H1 (cell line): ENCODE results near the gene UBE2I. TPM values are rescaled to one million over a fixed set of nuclear protein-coding genes. Genes with fewer than 3 reads are reported as not detected.

Experiments used
- CTCF ChIA-PET: fragments of 300-600 bp; sonication (Branson Sonifier 250); formaldehyde crosslinking; loops from one replicate; lab custom pipeline; 2021; ENCODE audit not compliant: partially characterized antibody; lab: Charles Lee
- POLR2A ChIA-PET: fragments of 300-600 bp; sonication (Branson Sonifier 250); formaldehyde crosslinking; loops from one replicate; lab custom pipeline; 2021; ENCODE audit warnings: inconsistent platforms; ENCODE audit not compliant: partially characterized antibody; lab: Charles Lee
- DNase-seq, 2 experiments: peaks; one replicate each; pipeline versions ENCODE4 v3.0.0 to v3.0.0-alpha.2; 2010 to 2022; ENCODE audit warnings: low spot score in 2 of 2, low read depth in 1 of 2, mixed read lengths in 1 of 2
- FAIRE-seq: peaks from 2 replicates; lab custom pipeline; 2011; peaks lifted over from hg19 to GRCh38; lab: Jason Lieb, UNC
- H2AFZ ChIP-seq: 2 replicates; pipeline ENCODE4 v1.8.1; 2012; ENCODE audit warnings: low read length, inconsistent platforms
- H2AK5ac ChIP-seq: 2 replicates; pipeline ENCODE4 v1.6.1; 2013; ENCODE audit warnings: low read depth, low read length
- H2BK120ac ChIP-seq: replicated peaks from 2 replicates; pipeline ENCODE3; 2013; ENCODE audit warnings: low read depth, low read length, inconsistent platforms
- H2BK12ac ChIP-seq: 2 replicates; pipeline ENCODE4 v1.6.1; 2013; ENCODE audit warnings: low read depth, low read length
- H2BK15ac ChIP-seq: 2 replicates; pipeline ENCODE4 v1.6.1; 2013; ENCODE audit warnings: low read length
- H2BK20ac ChIP-seq: 2 replicates; pipeline ENCODE4 v1.6.1; 2013; ENCODE audit warnings: low read length
- H2BK5ac ChIP-seq: 2 replicates; pipeline ENCODE4 v1.6.1; 2013; ENCODE audit warnings: low read depth, low read length
- H3K14ac ChIP-seq: 2 replicates; pipeline ENCODE4 v1.6.1; 2013; ENCODE audit warnings: inconsistent platforms; ENCODE audit not compliant: insufficient read length
- H3K18ac ChIP-seq: 2 replicates; pipeline ENCODE4 v1.6.1; 2013; ENCODE audit warnings: low read length; ENCODE audit errors: extremely low read depth
- H3K23ac ChIP-seq: 2 replicates; pipeline ENCODE4 v1.6.1; 2013; ENCODE audit warnings: inconsistent platforms; ENCODE audit not compliant: insufficient read length
- H3K23me2 ChIP-seq: 2 replicates; pipeline ENCODE4 v1.6.1; 2013; ENCODE audit warnings: low read depth, low read length
- H3K27ac ChIP-seq: 2 replicates; pipeline ENCODE4 v1.6.1; 2011; ENCODE audit warnings: low read depth, low read length, inconsistent platforms
- H3K27me3 ChIP-seq, 4 experiments: replicated peaks in 1 of 4; 1 replicate in 1 of 4; 2 replicates in 3 of 4; pipeline versions ENCODE4 v1.6.1 to v1.8.1; 2011 to 2013; ENCODE audit warnings: low read length in 3 of 4, mild to moderate bottlenecking in 3 of 4, inconsistent platforms in 2 of 4, mixed read lengths in 2 of 4, moderate library complexity in 1 of 4; ENCODE audit not compliant: control insufficient read depth in 3 of 4, insufficient read depth in 3 of 4; ENCODE audit errors: extremely low read depth in 1 of 4
- H3K36me3 ChIP-seq, 4 experiments: 2 replicates each; pipeline versions ENCODE4 v1.6.1 to v1.8.1; 2011 to 2013; ENCODE audit warnings: mild to moderate bottlenecking in 4 of 4, low read length in 3 of 4, moderate library complexity in 2 of 4, control low read depth in 1 of 4, inconsistent platforms in 1 of 4; ENCODE audit not compliant: insufficient read depth in 4 of 4, control insufficient read depth in 2 of 4
- H3K4ac ChIP-seq: replicated peaks from 2 replicates; pipeline ENCODE3; 2013; ENCODE audit warnings: low read length, low read depth, mixed read lengths, inconsistent platforms; ENCODE audit not compliant: insufficient read length
- H3K4me1 ChIP-seq, 4 experiments: replicated peaks in 1 of 4; 1 replicate in 1 of 4; 2 replicates in 3 of 4; pipeline versions ENCODE4 v1.6.1 to v1.8.1; 2011 to 2013; ENCODE audit warnings: low read length in 3 of 4, inconsistent platforms in 2 of 4, mixed read lengths in 1 of 4; ENCODE audit not compliant: insufficient read depth in 4 of 4, control insufficient read depth in 3 of 4
- H3K4me2 ChIP-seq, 2 experiments: 2 replicates each; pipeline versions ENCODE4 v1.6.1 to v1.8.1; 2011 to 2013; ENCODE audit warnings: low read depth in 2 of 2, low read length in 2 of 2, control low read depth in 1 of 2, inconsistent platforms in 1 of 2, mild to moderate bottlenecking in 1 of 2; ENCODE audit not compliant: insufficient read depth in 1 of 2
- H3K4me3 ChIP-seq, 4 experiments: fragments of 200-600, 300-600 bp in 1 of 4; sonication (generic), shearing (Covaris generic), sonication (Bioruptor Twin) in 1 of 4; 2 replicates each; pipeline versions ENCODE4 v1.5.1 to v1.8.1; 2011 to 2016; ENCODE audit warnings: low read length in 4 of 4, low read depth in 3 of 4, control low read depth in 2 of 4, inconsistent platforms in 2 of 4, mild to moderate bottlenecking in 2 of 4, mixed read lengths in 1 of 4, moderate library complexity in 1 of 4; ENCODE audit not compliant: insufficient read depth in 2 of 4; ENCODE audit errors: extremely low read depth in 1 of 4
- H3K56ac ChIP-seq: replicated peaks from 2 replicates; pipeline ENCODE3; 2013; ENCODE audit warnings: low read depth, mild to moderate bottlenecking, mixed read lengths, low read length, inconsistent platforms; ENCODE audit not compliant: insufficient read length
- H3K79me1 ChIP-seq: 2 replicates; pipeline ENCODE4 v1.6.1; 2013; ENCODE audit warnings: low read depth, low read length, control low read depth
- H3K79me2 ChIP-seq, 2 experiments: 2 replicates each; pipeline versions ENCODE4 v1.6.1 to v1.8.1; 2012 to 2013; ENCODE audit warnings: low read length in 2 of 2, mild to moderate bottlenecking in 2 of 2, inconsistent platforms in 1 of 2; ENCODE audit not compliant: insufficient read depth in 2 of 2, control insufficient read depth in 1 of 2
- H3K9ac ChIP-seq, 4 experiments: replicated peaks in 1 of 4; 1 replicate in 1 of 4; 2 replicates in 3 of 4; pipeline versions ENCODE4 v1.6.1 to v1.8.1; 2011 to 2013; ENCODE audit warnings: low read depth in 3 of 4, low read length in 3 of 4, control low read depth in 2 of 4, mild to moderate bottlenecking in 2 of 4, moderate library complexity in 2 of 4, inconsistent platforms in 1 of 4; ENCODE audit errors: extremely low read depth in 1 of 4
- H3K9me3 ChIP-seq, 2 experiments: 2 replicates each; pipeline versions ENCODE4 v1.6.1 to v1.8.1; 2012 to 2013; ENCODE audit warnings: mild to moderate bottlenecking in 2 of 2, moderate library complexity in 2 of 2, control low read depth in 1 of 2, inconsistent platforms in 1 of 2, low read depth in 1 of 2, low read length in 1 of 2, mixed read lengths in 1 of 2; ENCODE audit not compliant: insufficient read depth in 2 of 2
- H4K20me1 ChIP-seq, 2 experiments: replicated peaks in 1 of 2; 2 replicates each; pipeline versions ENCODE3 to v1.8.1; 2011 to 2013; ENCODE audit warnings: inconsistent platforms in 2 of 2, low read length in 2 of 2, mild to moderate bottlenecking in 1 of 2; ENCODE audit not compliant: insufficient read depth in 2 of 2, control insufficient read depth in 1 of 2
- H4K5ac ChIP-seq: 2 replicates; pipeline ENCODE4 v1.6.1; 2013; ENCODE audit warnings: low read length, low read depth, mixed read lengths, inconsistent platforms; ENCODE audit not compliant: insufficient read length
- H4K8ac ChIP-seq: 2 replicates; pipeline ENCODE4 v1.8.0; 2013; ENCODE audit warnings: mild to moderate bottlenecking, moderate library complexity, low read length, inconsistent platforms; ENCODE audit not compliant: insufficient read depth; ENCODE audit errors: extremely low read depth
- H4K91ac ChIP-seq: replicated peaks from 2 replicates; pipeline ENCODE3; 2013; ENCODE audit warnings: low read length, mixed read lengths, inconsistent platforms; ENCODE audit not compliant: insufficient read length
- CBX5 ChIP-seq: fragments of 300-800, 300-1000 bp; sonication (generic); IDR thresholded peaks from 2 replicates; pipeline ENCODE4 v1.7.1; 2016; ENCODE audit warnings: antibody characterized with exemption, low read length, low read depth
- CEBPB ChIP-seq: IDR thresholded peaks from 2 replicates; pipeline ENCODE4 v1.6.1; 2012; ENCODE audit warnings: low read depth, low read length
- CTBP2 ChIP-seq: IDR thresholded peaks from 2 replicates; pipeline ENCODE4 v1.7.0; 2011; ENCODE audit warnings: borderline replicate concordance, mild to moderate bottlenecking, moderate library complexity, mixed read lengths, low read length; ENCODE audit not compliant: insufficient read depth, insufficient read length
- EZH2 ChIP-seq: fragments of 200-600 bp; sonication (generic); IDR thresholded peaks from 2 replicates; pipeline ENCODE4 v1.7.1; 2012; ENCODE audit warnings: low read depth, mild to moderate bottlenecking, moderate library complexity, low read length, inconsistent platforms; ENCODE audit not compliant: severe bottlenecking
- GTF2F1 ChIP-seq: IDR thresholded peaks from 2 replicates; pipeline ENCODE4 v1.6.1; 2012; ENCODE audit warnings: low read depth, low read length, improper control_type of control experiment, borderline replicate concordance
- JUND ChIP-seq: IDR thresholded peaks from 2 replicates; pipeline ENCODE4 v1.6.1; 2011; ENCODE audit warnings: mild to moderate bottlenecking, improper control_type of control experiment, low read length
- POU5F1 ChIP-seq: IDR thresholded peaks from 2 replicates; pipeline ENCODE4 v1.6.1; 2011; ENCODE audit warnings: low read depth, mild to moderate bottlenecking, low read length, moderate library complexity
- SRF ChIP-seq: IDR thresholded peaks from 2 replicates; pipeline ENCODE4 v1.6.1; 2011; ENCODE audit warnings: mild to moderate bottlenecking, low read depth, low read length, moderate library complexity
- TBP ChIP-seq: IDR thresholded peaks from 2 replicates; pipeline ENCODE4 v1.6.1; 2011; ENCODE audit warnings: low read depth, low read length, improper control_type of control experiment
- WGBS, 2 experiments: shearing (Covaris generic) in 1 of 2; methylation state at CpG; one replicate each; pipeline versions ENCODE4 v1.1.6 to v1.1.7; 2013 to 2015; ENCODE audit warnings: low lambda C conversion rate in 2 of 2, mixed read lengths in 2 of 2, inconsistent platforms in 1 of 2, low coverage in 1 of 2, missing lambda C conversion rate in 1 of 2; ENCODE audit not compliant: insufficient replicate concordance in 2 of 2, insufficient coverage in 1 of 2, insufficient read length in 1 of 2; ENCODE audit errors: extremely low coverage in 1 of 2, missing lambda C conversion rate in 1 of 2; 5-methylcytosine and 5-hydroxymethylcytosine counted together
- polyA plus RNA-seq, 7 experiments: library from polyadenylated mRNA; depleted of rRNA in 3 of 7; stranded (reverse) in 5 of 7; unstranded in 2 of 7; fragments of >200 nt in 5 of 7; fragments of 200-250 nt in 2 of 7; gene quantifications; 1 replicate in 5 of 7; 2 replicates in 1 of 7; 4 replicates in 1 of 7; pipeline versions ENCODE4 v1.2.1 to v1.2.3, GENCODE V29; 2011 to 2013; ENCODE audit warnings: missing spikeins in 2 of 7, mixed read lengths in 2 of 7
- total RNA-seq: library from RNA; stranded (reverse); fragmentation: NEBNext Ultra II Directional; extraction: Animal tissue kit (Norgen Biotek cat#: 25700); gene quantifications from 2 replicates; pipeline ENCODE4 v1.2.1, GENCODE V29; 2021

Gene UBE2I
- total and polyA plus RNA-seq, 2 of the 8 experiments (the other 6 are each of a cell fraction or from before 2014, with no cell fraction given) = 148 to 268 TPM

DNA sequence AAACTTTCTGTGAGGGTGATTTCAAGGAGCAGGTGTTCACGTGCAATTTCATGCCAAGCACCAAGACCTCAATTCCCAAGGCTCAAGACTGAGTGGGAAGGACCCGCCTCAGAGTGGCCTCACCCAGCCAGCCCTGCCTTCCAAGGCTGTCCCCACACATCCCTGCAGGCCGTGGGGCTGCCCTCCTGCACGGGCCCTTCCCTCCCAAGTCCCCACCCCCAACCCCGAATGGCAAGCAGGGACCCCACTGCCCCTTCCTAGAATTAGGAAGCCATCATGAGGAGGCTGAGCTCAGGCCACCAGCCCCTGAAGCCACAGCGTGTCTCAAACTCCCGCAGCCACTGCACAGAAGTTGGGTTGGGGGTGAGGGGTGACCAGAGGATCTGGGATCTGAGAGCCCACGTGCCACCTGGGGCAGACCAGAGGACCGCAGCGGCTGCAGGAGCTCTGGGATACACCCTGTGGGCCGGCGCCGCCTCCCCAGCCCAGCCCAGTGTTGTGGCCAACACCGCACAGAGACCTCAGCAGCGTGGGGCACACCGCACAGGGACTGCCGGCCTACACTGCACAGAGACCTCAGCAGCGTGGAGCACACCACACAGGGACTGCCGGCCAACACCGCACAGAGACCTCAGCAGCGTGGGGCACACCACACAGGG, 63.0 kb downstream of the UBE2I start:
- Histone ChIP-seq H3K4me2 (no peak overlapping the region), H3K4me3 (no peak overlapping the region), H3K56ac (no peak overlapping the region), H3K4me1 (no peaks in the 10 kb centered on the region), H2BK5ac (no peak overlapping the region), H3K18ac (no peak overlapping the region), H2BK15ac (no peak overlapping the region), H3K14ac (no peak overlapping the region), H3K4ac (no peak overlapping the region), H3K23me2 (no peaks in the 10 kb centered on the region), H4K91ac (no peak overlapping the region), H4K20me1 (peaks cover 3 to 13% of the 10 kb centered on the region in 2 experiments), H2BK12ac (no peak overlapping the region), H2AK5ac (no peak overlapping the region), H4K8ac (no peak overlapping the region)
- DNase-seq (no peak), FAIRE-seq (no peak)
- CTCF ChIA-PET = interaction anchor here (0.6 to 2.3 kb wide), 7 partner anchors 10 to 178 kb away, joined by 3 to 10 read pairs (median 4); no protein-coding TSS in a partner anchor
- WGBS, 2 experiments = 97% methylated on average over 11 of the region's 21 CpGs; no CpG with 5 or more reads in 1 of the 2 experiments
- TF ChIP-seq CBX5 (no peak), GTF2F1 (no peak), JUND (no peak), TBP (no peak), CTBP2 (no peak), EZH2 (no peak), CEBPB (no peak), POU5F1 (no peak), SRF (no peak)
- TF ChIP-seq, all 59 proteins: peak for 0
- Histone ChIP-seq H2AFZ (no peak overlapping the region), H3K23ac (no peak overlapping the region), H2BK120ac (no peak overlapping the region), H3K27ac (no peak overlapping the region), H3K27me3 (no peaks in the 10 kb centered on the region), H3K9ac (no peak overlapping the region), H2BK20ac (no peak overlapping the region), H3K79me2 (peaks cover 0 to 3% of the 10 kb centered on the region in 2 experiments; a peak in 1 of 4 replicates), H3K79me1 (peaks cover 9% of the 10 kb centered on the region), H3K36me3 (peaks cover 0 to 20% (median 0%) of the 10 kb centered on the region in 4 experiments; a peak in 2 of 8 replicates), H4K5ac (no peak overlapping the region), H3K9me3 (no peaks in the 10 kb centered on the region)
- POLR2A ChIA-PET = interaction anchor here (1.1 kb wide), 1 partner anchor 10 kb away, joined by 3 read pairs; no protein-coding TSS in a partner anchor
